GM13976 (cell line): ENCODE measurements around the gene RBP3.

ENCODE experiments used
- DNase-seq: peaks from one replicate; pipeline ENCODE4 v3.0.0; 2012; ENCODE audit warnings: low spot score
- CTCF ChIP-seq: IDR thresholded peaks from 2 replicates; pipeline ENCODE4 v1.5.1; 2012; ENCODE audit warnings: borderline replicate concordance, mild to moderate bottlenecking; ENCODE audit not compliant: insufficient read depth; ENCODE audit errors: extremely low read depth, missing control alignments, control extremely low read depth
- in situ Hi-C: fragments of 300-500 bp; cut with MboI; formaldehyde crosslinking; loops from one replicate; pipeline ENCODE4 v1.12.0; 2022; ENCODE audit warnings: low sequenced_read_pairs, mixed read lengths, inconsistent platforms; ENCODE audit not compliant: unreplicated experiment

The RBP3 gene

GRCh38 chr10:47366181-47366631, 18.0 kb downstream of the RBP3 start:
- no peak for DNase-seq
- in situ Hi-C loops = no loop called here
- no peak for TF ChIP-seq CTCF

- no peak for DNase-seq
- in situ Hi-C loops = no loop called here
- TF ChIP-seq CTCF = no peak
These were observed 18.7 kb downstream of the RBP3 start for GRCh38 chr10:47366731-47367460.

GRCh38 chr10:47367646-47368045, 19.5 kb downstream of the RBP3 start:
- DNase-seq = no peak
- in situ Hi-C loops = no loop called here
- no peak for TF ChIP-seq CTCF

- in situ Hi-C loops = no loop called here
- DNase-seq = no peak
- TF ChIP-seq CTCF = no peak
These were observed 20.4 kb downstream of the RBP3 start for GRCh38 chr10:47368431-47369180.

GRCh38 chr10:47369251-47369894, 21.2 kb downstream of the RBP3 start:
- no peak for DNase-seq
- no peak for TF ChIP-seq CTCF
- in situ Hi-C loops = no loop called here

GRCh38 chr10:47370015-47370767, 22.0 kb downstream of the RBP3 start:
- in situ Hi-C loops = no loop called here
- DNase-seq = no peak
- TF ChIP-seq CTCF = no peak
